Activated CD8-positive, alpha-beta memory T cell treated with anti-CD3 and anti-CD28 coated beads, Interleukin-2, amount 50 U/mL, for 4 hours (primary cell): Measurements from ENCODE around the gene NXNL2.
A peak's percentile ranks its signal among the peaks of the same experiment; 100 is the strongest.

ENCODE experiments used
- DNase-seq: peaks from one replicate; pipeline ENCODE4 v3.0.0-alpha.2; 2020

NXNL2 gene

DNA sequence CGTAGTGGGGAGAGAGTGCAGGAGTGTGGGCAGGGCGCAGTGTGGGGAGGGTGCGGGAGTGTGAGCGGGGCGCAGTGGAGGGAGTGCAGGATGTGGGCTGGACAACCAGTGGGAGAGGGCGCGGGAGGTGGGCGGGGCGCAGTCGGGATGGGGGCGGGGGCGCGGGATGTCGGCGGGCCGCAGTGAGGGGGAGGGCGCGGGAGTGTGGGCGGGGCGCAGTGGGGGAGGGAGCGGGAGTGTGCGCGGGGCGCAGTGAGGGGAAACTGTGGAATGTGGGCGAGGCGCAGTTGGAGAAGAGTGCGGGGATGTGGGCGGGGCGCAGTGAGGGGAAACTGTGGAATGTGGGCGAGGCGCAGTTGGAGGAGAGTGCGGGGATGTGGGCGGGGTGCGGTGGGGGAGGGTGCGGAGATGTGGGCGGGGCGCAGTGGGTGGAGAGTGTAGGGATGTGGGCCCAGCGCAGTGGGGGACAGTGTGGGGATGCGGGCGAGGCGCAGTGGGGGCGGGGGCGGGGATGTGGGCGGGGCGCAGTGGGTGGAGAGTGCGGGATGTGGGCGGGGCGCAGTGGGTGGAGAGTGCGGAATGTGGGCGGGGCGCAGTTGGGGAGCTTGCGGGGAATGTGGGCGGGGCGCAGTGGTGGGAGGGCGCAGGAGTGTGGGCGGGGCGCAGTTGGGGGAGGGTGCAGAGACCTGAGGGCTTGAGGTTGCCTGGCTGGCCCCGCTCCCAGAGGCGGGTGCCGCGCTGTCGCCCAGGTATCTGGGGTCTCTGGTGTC lies at the start of gene NXNL2:
NXNL2 (plus strand) TSS at position 723 of the 770 bp plus-strand sequence. CDS start 257 bp downstream, outside the sequence.
- DNase-seq: peak; percentile 24

DNA sequence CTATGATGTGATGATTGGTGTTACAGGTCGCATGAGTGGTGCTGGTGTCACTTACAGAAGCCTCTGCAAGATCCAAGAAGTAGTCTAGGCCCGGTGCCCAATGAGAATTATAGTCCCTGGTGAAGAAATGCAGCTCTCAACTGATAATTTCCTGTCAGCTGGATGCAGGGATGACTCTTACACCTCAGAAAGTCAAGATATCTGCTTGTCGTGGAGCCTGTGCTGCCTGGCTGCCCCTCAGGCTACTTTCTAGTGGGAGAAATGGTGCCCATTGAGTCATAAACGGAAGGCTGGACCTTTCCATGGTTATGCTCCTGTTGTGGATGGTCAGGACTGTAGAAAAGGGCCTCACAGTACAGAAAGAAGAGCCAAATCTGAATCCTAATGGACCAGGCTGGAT lies 46.8 kb upstream of the NXNL2 start:
- no peak for DNase-seq

DNA sequence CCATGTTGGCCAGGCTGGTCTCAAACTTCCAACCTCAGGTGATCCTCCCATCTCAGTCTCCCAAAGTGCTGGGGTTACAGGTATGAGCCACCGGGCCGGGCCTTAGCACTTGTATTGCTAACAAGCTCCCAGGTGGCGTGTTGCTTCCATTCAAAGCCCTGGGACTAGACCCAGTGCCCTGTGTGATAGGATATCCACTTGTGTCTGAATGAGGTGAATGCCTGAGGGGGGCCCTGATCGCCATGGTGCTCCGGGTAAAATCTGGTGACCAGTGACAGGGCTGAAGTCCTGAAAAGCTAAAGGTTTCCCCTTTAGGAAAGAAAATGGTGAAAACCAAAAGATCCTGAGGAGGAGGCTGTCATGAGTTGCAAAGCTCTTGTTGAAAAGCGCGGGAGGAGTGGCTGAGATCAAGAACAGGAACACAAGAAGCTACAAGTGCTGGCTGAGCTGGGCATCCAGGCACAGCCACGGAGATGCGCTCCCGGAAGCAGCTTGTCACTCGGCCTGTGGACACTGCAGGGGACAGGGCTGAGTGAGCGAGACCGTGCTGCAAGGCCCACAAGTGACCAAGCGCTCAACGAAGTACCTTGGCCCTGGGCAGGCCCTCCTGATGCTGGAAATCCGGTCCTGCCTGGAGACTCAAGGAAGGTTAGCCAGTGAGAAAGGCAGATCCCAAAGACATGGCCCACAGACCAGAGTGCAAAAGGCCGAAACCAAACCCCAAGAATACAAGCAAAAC lies 39.8 kb upstream of the NXNL2 start:
- no peak for DNase-seq

DNA sequence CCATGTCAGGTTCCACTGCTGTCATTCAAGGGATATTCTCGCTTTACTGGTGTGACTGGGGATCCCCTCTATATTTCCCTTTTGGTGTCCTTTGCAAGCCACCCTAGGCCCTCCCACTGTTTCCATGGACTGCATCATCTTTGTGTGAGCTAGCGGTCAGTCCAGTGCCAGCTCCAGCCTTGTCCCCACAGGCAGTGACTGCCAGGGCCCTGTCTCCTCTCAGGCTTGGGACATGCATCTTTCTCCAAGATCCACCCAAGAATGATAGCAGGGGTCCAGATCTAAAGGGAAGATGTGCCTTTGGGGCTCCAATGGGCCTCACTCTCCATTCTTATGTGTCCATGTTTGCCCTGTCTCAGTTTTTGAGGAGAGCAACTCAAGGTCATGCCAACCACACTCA lies 37.8 kb upstream of the NXNL2 start:
- no peak for DNase-seq

DNA sequence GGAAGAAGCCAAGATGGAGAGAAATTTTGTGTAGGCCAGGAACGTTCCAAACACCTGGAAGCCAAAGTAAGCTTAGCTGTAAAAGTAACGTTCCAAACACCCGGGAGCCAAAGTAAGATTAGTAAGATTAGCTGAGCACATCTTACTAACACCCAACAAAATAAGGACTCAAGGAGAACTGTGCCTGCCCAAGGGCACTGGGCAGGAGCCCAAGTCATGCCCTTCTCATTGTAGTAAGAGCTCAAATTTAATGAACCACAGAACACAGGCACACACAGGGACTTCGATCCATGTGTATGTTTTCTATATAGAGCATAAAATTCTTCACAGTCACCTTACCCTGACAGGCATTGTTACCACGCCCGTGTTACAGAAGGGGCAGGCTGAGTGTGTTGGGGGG lies 36.1 kb upstream of the NXNL2 start:
- DNase-seq: no peak

DNA sequence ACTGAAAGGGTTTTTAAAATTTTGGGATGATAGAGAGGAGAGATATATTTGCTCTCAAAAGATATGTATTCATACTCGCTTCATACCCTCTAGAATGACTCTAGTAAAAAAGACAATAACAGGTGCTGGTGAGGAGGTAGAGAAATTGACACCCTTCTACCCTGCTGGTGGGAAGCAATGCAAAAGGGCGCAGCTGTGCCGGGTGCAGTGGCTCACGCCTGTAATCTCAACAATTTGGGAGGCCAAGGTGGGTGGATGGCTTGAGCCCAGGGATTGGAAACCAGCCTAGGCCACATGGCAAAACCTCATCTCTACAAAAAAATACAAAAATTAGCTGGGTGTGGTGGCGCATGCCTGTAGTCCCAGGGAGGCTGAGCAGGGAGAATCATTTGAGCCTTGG lies 33.9 kb upstream of the NXNL2 start:
- DNase-seq: no peak

DNA sequence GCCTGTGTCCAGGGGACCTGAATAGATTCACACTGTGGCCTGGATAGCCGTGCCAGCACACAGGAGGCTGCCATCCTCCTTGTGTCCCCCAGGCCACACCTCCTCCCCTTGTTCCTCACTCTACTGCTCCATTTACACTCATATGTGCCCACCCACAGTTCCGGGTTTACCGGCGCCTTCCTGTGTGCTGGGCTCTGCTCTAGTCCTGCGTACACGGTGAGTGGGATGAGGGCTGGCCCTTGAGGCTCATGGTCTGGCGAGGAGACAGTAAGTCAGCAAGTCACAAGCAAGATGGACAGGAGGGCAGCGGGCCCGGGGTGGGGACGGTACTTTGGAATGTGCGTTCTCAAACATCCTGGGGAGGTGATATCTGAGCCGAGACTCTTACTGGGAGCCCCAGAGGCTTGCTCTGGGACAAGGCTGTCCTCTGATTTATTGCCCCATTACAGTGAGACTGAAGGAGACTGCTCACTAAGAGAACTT lies 32.4 kb upstream of the NXNL2 start:
- DNase-seq: no peak

DNA sequence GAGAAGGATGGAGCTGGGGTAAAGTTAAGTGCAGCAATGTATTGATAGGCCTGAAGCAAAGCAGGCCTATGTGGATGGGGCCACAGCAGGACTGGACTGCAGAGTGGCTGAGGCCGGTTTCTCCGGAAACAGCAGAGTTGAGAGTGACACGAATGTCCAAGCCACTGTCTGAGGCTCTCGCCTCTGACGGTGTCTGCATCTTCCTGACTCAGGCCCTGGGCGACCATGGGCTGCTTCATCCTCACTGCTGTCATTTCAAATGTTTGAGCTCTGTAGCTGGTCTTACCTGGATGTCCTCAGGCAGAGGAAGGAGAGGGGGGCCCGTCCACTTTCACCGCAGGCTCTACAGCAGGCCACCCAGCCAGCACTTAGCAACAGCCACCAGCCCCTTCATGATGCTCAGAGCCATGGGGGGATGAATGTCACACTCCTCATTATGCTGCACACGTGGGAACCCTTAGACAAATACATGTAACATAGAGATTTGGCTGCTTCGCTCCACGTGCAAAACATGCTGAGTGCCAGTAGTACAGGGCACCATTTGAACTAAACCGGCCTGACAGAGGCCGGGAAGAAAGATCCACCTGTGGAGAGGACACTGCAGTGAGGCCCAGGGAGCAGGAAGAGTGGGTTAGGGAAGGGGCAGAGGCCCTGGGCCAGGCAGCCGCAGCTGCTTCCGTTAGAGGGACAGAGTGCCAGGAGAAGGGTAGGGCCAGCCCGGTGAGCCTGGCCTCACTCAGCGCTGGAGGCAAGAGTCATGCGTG lies 31.7 kb upstream of the NXNL2 start:
- no peak for DNase-seq

DNA sequence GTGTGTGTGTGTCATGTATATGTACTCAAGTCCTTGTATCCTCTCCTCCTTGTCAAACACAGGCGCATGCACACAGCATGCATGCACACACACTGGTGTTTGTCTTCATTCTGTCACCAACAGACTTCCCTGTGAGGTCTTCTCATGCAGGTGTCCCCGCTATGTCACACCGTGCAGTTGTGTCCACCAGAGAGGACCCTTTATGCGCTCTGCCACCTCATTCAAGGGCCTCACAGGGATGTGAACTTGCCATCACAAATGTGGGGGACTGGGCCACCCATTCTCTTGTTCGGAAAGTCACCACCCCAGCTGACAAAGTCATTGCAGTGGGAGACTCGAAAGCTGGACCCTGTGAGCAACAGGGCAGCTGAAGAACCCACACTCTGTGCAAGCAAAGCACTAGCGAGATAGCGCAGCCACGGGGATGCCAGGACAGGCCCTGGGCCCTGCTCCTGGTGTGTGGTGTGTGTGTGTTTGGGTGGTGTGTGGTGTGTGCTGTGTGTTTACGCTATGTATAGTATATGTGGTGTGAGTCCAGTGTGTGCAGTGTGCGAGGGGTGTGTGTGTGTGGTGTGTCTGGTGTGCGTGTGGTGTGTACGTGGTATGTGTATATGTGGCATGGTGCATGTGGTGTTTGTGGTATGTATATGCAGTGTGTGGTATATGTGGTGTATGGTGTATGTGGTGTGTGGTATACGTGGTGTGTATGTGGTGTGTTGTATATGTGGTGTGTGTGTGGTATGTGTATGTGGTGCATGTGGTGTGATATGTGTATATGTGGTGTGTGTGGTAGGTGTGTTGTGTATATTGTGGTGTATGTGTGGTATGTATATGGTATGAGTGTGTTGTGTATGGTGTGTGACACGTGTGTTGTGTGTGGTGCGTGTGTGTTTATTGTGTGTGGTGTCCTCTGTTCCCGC lies 30.9 kb upstream of the NXNL2 start:
- DNase-seq: no peak

DNA sequence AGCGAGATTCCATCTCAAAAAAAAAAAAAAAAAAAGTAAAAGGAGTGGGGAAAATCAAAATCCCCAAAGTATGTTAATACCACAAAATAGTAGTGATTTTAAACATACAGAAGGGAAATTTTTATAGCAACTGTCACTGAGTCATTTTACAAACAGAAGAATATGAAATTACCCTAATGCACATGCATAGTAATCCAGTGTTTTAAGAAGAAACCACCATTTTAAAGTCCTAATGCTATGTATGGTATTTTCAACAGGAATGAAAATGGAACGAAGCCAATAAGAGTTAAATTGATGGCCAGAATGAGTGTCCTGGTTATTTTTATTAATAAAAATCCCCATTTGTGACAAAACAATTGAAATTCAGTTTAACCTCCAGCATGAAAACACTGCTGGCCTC lies 26.7 kb upstream of the NXNL2 start:
- no peak for DNase-seq

DNA sequence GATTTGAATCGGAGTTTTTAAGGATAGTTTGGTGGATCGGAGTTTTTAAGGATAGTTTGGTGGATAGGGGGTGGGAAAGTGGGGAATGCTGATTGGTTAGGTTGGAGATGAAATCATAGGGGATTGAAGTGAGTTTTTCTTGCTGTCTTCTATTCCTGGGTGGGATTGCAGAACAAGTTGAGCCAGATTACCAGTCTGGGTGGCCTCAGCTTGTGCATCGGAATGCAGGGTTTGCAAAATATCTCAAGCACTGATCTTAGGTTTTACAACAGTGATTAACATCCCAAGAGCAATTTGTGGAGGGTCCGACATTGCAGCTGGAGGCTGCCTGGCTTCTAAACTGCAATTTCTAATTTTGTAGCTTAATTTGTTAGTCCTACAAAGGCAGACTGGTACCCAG lies 23.1 kb upstream of the NXNL2 start:
- no peak for DNase-seq

DNA sequence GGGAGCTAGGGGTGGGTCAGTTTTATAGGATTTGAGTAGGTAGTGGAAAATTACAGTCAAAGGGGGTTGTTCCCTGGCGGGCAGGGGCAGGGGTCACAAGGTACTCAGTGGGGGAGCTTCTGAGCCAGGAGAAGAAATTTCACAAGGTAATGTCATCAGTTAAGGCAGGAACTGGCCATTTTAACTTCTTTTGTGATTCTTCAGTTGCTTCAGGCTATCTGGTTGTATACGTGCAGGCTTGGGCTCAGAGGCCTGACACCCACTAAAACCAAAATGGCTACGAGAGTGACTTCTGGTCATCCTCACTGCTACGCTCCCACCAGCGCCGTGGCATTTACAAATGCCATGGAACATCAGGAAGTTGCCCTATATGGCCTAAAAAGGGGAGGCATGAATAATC lies 20.7 kb upstream of the NXNL2 start:
- DNase-seq: no peak

DNA sequence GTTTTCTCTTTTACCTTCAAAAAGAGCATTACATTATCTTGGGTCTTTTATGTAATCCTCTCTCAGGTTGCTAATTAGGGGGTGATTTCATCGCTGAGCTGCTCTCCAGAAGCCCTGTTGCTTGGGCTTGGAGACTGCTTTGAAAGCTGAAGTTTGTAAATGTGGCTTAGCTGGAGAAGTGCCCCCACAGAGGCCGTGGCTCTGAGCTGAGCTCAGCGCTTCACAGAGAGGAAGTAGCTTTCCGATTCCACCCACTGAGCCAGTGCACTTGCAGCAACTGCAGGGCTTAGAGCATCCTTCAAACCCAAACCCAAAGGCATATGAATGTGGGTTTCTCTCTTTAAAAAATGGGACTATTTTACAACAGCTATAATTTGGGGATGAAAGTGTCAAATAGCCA lies 13.7 kb upstream of the NXNL2 start:
- no peak for DNase-seq

DNA sequence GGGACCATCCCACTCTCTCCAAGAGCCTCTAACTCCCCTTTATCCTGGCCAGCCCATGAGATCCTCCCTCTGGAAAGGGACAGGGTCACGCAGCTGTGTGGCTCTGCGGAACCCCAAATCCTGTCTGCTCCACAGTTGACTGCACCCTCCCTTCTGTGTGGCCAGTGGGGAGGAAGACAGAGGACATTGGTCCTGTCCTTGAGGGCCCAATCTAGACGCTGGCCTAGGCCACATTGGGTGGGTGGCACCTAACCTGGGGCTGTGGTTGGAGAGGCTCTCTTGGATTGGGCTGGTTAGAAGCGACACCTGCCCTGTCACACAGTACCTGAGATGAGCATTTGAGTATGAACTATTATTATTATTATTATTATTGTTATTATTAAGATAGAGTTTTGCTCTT lies 12.6 kb upstream of the NXNL2 start:
- DNase-seq: no peak

DNA sequence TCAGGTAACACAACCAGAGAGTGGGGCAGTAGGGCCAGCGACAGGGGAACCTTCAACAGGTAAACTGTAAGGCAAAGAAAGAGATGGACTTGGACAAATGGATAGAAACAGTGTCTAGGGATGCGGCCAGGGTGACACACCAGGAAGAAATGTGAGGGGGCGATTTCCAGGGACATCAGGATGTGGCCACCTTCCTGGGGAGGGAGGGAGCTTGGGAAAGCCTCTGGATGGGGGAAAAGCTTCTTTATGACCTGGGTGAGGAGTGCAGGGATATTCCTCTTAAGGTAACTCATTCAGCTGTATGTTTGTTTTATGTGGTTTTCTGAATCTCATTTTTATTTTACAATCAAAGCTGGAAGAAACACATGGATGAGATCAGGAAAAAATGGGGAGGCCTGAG lies 11.9 kb upstream of the NXNL2 start:
- no peak for DNase-seq

DNA sequence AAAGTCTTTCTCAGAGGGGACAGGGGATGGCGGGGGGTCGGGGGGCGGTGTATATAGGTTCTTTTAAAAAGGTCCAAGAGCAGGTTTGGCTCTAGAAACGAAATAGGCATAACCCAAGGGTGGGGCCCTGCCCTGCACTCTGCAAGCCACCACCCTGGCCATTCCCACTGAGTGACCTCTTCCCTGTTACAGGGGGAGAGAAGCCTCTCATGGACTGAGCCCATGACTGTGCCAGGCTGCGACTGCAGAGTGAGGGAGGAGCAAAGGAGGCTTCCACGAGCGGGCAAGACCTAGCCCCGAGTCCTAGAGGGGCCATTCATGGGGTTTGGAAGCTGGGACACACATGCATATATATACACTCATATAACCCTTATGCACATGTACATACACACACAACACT lies 10.1 kb upstream of the NXNL2 start:
- DNase-seq: no peak

DNA sequence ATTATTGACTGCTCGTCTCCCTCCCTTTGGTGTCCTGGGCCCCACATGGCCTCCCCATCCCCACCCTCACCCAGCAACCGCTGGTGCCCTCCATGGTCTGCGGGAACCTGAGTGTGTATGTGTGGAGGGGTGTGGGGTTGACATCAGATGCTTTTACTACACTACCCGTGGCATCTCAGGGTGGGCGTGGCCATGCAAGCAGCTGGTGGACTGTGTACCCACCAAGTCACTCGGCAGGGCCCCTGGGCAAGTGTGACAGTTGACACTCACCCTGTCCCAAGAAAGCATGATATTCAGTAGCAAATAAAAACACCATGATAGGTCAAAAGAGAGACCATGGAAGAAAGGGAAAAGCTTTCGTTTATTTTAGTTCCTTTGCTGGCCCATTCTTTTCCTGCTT lies 7.4 kb upstream of the NXNL2 start:
- DNase-seq: no peak

DNA sequence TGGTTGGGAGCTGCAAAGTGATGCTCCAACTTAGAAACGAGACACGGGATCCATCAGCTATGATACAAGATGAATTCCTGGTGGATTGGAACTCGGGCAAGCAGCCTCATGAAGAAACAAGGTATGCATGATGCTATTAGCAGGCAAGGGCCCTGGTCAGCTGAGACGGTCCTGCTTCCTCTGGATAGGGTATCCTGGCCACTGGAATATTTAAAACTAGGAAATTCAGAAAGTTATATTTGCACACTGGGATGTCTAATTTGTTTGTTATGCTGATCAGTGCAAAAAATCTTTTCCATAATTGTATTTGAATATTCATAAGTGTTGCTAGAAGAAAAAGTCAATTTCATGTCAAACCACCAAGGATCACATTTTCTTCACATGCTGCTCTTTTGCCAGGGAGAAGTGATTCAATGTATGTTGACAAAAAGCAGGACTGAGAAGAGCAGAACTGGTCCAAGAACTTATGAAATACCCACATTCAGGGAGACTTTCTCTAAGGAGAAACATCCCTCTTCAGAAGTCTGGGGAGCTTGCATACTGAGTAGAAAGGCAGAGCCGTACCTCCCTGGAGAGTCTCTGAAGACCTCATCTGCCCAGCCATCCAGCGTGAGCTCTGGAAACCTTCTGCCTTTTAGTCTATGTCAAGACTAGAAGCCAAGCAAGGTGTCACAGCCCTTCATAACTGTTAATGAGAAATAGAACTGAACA lies 6.7 kb upstream of the NXNL2 start:
- DNase-seq: no peak

DNA sequence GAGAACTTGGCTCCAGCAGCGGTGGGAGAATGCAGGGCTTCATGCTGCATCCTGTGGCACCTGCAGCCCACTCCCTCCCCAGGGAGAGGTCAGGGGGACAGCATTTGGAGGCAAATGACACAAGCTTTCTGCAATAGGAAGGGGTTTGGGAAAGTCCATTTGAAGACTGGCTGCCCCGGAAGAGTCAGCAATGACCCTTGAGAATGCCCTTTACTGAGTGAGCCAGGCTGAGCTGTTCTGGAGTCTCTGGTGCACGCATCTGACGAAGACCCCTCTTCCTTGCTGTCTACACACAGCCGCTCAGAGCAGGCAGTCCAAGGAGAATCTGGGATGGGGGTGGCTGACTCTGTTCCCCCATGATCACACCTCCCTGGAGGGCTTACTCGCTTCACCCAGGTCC lies 5.5 kb upstream of the NXNL2 start:
- no peak for DNase-seq

DNA sequence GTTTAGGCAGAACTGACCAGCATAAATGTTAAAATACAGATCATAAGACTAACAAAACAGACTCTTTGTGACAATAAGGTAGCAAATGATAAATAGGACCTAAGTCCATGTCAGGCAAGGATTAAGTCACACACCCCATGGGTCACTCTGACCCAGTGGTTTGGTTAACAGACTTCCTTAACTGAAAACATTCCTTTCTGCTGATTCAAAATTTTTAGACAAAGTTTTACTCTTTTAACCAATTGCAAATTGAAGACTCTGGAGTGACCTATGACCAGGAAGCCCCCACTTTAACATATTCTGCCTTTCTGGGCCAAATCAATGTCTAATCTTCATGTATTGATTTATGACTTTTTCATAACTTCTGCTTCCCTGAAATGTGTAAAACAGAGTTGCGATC lies 4.9 kb upstream of the NXNL2 start:
- DNase-seq: no peak

DNA sequence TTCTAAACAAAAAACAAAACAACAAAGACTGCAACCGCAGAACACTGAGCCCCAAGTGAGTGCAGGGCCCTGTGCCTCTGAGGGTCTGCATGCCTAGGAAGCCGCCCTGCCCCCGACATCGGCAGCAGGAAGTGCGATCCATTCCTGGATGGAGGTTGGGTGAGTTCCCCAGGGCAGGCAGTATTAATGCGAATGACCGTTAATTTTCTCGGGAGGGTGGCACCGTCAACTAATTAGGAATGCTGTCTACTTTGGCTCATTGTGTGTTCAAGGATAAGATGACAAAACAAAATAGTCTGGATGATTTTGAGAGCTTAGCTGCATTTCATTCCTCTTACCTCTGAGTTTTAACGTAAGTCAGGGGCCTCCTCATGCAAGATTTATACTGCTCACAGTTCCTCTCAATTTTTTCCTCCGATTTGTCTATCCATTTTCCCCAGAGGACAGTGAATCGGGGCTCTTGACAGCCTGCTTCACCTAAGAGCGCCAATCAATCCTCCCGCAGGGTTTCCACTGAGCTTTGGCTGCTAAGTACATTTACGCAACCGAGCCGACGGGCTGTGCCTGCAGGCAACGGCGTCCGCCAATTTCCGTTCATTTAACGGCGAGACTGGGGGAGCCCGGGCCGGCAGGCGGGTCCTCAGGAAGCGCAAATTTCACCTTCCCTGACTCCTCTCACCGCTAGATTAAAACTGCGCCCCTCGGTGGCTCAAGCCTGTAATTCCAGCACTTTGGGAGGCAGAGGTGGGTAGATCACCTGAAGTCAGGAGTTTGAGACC lies 2.9 kb upstream of the NXNL2 start:
- no peak for DNase-seq
